Loucy (cell line): ENCODE results near the gene FOXP4.
A peak's percentile ranks its signal among the peaks of the same experiment; 100 is the strongest.

ENCODE experiments used
- H2AFZ ChIP-seq: fragments of 200-600 bp; sonication (generic); 2 replicates; pipeline ENCODE4 v1.6.0; 2016; ENCODE audit warnings: antibody characterized with exemption, mild to moderate bottlenecking, low read length, moderate library complexity
- H3F3A ChIP-seq: fragments of 200-600 bp; 2 replicates; pipeline ENCODE4 v1.6.0; 2016; ENCODE audit warnings: antibody characterized with exemption, low read depth, mild to moderate bottlenecking
- H3K27me3 ChIP-seq: fragments of 200-600 bp; sonication (generic); 2 replicates; pipeline ENCODE4 v1.6.1; 2014; ENCODE audit warnings: low read length, mild to moderate bottlenecking; ENCODE audit not compliant: insufficient read depth, poor library complexity, severe bottlenecking
- H3K36me3 ChIP-seq: fragments of 200-600 bp; sonication (generic); 2 replicates; pipeline ENCODE4 v1.6.1; 2016; ENCODE audit warnings: low read length; ENCODE audit not compliant: insufficient read depth
- H3K4me1 ChIP-seq: fragments of 200-600 bp; sonication (generic); 2 replicates; pipeline ENCODE4 v1.5.1; 2014; ENCODE audit warnings: low read length, mild to moderate bottlenecking; ENCODE audit not compliant: insufficient read depth, poor library complexity, severe bottlenecking
- H3K4me2 ChIP-seq: fragments of 200-600 bp; sonication (generic); 2 replicates; pipeline ENCODE4 v1.6.0; 2014; ENCODE audit warnings: antibody characterized with exemption, low read length, low read depth, mild to moderate bottlenecking; ENCODE audit not compliant: poor library complexity, severe bottlenecking
- H3K4me3 ChIP-seq: fragments of 200-600 bp; sonication (generic); 2 replicates; pipeline ENCODE4 v1.5.1; 2014; ENCODE audit warnings: low read length, mild to moderate bottlenecking, mixed read lengths; ENCODE audit not compliant: poor library complexity, severe bottlenecking
- H3K79me2 ChIP-seq: fragments of 200-600 bp; sonication (generic); 2 replicates; pipeline ENCODE4 v1.6.1; 2014; ENCODE audit warnings: low read length; ENCODE audit not compliant: insufficient read depth
- H3K9ac ChIP-seq: fragments of 200-600 bp; sonication (generic); 2 replicates; pipeline ENCODE4 v1.6.0; 2014; ENCODE audit warnings: mild to moderate bottlenecking, low read depth, low read length, moderate library complexity; ENCODE audit not compliant: poor library complexity, severe bottlenecking
- H3K9me2 ChIP-seq: fragments of 200-600 bp; sonication (generic); replicated peaks from 2 replicates; pipeline ENCODE4 v1.6.1; 2016; ENCODE audit warnings: low read depth, low read length, mixed read lengths
- H3K9me3 ChIP-seq: fragments of 200-600 bp; sonication (generic); 2 replicates; pipeline ENCODE4 v1.6.1; 2014; ENCODE audit warnings: mild to moderate bottlenecking, antibody characterized with exemption, low read length, low read depth; ENCODE audit not compliant: insufficient read depth
- H4K20me1 ChIP-seq: fragments of 200-600 bp; sonication (generic); 2 replicates; pipeline ENCODE4 v1.6.0; 2014; ENCODE audit warnings: antibody characterized with exemption, low read length, mild to moderate bottlenecking; ENCODE audit not compliant: insufficient read depth, poor library complexity, severe bottlenecking
- EZH2phosphoT487 ChIP-seq: fragments of 200-600 bp; IDR thresholded peaks from 2 replicates; pipeline ENCODE4 v1.6.1; 2018; ENCODE audit warnings: antibody characterized with exemption, mild to moderate bottlenecking, moderate library complexity, borderline replicate concordance
- TF ChIP-seq, protein P1 (sequence below): fragments of 200-600 bp; sonication (generic); conservative IDR thresholded peaks from 2 replicates; pipeline ENCODE4 v1.5.1; 2014; ENCODE audit warnings: mild to moderate bottlenecking, antibody characterized with exemption, low read length

The FOXP4 gene

DNA sequence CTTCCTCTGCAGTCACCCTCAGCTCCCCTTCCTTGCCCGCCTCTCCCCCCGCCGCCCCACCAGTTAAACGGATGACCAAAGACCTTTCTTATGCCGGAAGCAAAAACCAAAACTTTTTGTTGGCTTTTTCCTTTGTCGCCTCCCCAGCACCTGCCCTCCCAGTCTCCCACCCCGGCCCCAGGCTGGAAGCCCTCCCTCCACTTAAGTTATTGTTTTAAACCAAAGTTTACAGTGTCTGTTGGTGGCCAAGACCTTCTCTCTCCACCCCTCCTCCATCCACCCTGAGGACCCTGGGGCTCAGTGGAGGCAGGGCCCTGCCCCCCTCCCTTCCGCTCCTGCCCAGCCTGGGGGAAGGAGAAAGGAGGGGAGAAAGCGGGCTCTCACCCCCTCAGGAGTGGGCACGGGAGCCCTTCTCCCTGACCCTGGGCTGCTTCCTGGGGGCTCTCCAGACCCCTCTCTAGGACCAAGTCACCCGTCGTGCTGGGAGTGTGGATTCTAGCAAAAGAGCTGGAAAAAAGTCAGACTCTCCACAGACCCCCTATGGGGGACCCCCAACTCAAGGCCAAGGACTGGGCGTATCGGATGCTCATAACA lies 53.8 kb downstream of the FOXP4 start:
- H3K4me3 ChIP-seq, result peak overlapping the region; percentile 85
- H3K9me2 ChIP-seq, result no peaks in the 10 kb centered on the region
- peaks cover 36% of the 10 kb centered on the region for H3K79me2 ChIP-seq
- H3K27me3 ChIP-seq, result no peaks in the 10 kb centered on the region
- no peak for TF ChIP-seq EZH2phosphoT487
- TF ChIP-seq, protein P1, sequence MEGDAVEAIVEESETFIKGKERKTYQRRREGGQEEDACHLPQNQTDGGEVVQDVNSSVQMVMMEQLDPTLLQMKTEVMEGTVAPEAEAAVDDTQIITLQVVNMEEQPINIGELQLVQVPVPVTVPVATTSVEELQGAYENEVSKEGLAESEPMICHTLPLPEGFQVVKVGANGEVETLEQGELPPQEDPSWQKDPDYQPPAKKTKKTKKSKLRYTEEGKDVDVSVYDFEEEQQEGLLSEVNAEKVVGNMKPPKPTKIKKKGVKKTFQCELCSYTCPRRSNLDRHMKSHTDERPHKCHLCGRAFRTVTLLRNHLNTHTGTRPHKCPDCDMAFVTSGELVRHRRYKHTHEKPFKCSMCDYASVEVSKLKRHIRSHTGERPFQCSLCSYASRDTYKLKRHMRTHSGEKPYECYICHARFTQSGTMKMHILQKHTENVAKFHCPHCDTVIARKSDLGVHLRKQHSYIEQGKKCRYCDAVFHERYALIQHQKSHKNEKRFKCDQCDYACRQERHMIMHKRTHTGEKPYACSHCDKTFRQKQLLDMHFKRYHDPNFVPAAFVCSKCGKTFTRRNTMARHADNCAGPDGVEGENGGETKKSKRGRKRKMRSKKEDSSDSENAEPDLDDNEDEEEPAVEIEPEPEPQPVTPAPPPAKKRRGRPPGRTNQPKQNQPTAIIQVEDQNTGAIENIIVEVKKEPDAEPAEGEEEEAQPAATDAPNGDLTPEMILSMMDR, result no peak
- H2AFZ ChIP-seq, result no peak overlapping the region
- peak overlapping the region; percentile 78 for H3K4me2 ChIP-seq
- H3K4me1 ChIP-seq, result peaks cover 61% of the 10 kb centered on the region
- H3K9me3 ChIP-seq, result no peaks in the 10 kb centered on the region
- peaks cover 6% of the 10 kb centered on the region; the same call in 1 of the 2 replicates for H3F3A ChIP-seq
- H3K36me3 ChIP-seq, result peaks cover 6% of the 10 kb centered on the region; the same call in 1 of the 2 replicates
- H4K20me1 ChIP-seq, result no peaks in the 10 kb centered on the region
- H3K9ac ChIP-seq, result peak overlapping the region; percentile 99

DNA sequence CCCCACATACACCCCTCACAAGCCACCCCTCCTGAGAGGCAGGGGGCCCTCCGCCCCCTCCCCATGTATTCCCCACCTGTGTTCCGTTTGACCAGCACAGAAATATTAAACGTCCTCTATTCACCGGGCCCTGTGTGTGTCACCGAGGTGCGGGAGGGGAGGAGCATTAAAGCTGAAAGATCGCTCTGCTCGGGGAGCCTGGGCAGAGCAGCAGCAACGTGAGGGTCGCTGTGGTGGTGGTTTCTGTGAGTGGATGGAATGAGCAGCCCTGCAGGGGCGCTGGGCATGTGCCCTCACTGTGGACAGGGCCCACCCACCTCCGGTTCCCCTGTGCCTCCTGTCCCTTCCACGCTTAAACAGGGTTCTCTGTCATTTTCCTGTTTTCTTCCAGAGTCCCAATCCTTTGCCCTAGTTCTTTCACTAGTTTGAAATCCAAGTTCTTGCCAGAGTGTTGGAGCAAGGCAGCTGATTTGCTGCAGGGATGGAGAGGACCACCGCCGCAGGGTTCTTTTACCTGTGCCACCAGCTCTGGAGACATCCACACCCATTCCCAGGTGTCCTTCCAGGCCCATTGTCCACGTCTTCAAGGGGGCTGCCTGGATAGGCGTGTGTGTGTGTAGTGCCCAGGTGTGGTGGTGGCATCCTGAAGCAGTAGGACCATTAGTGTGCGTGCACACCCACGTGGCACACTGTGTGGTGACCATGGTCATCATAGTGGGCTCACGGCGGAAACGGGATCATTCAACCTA lies 54.5 kb downstream of the FOXP4 start:
- Histone ChIP-seq H3K4me2 (peak overlapping the region; percentile 78), H3K9ac (peak overlapping the region; percentile 99), H3K36me3 (peaks cover 6% of the 10 kb centered on the region; the same call in 1 of the 2 replicates), H3K27me3 (no peaks in the 10 kb centered on the region), H4K20me1 (no peaks in the 10 kb centered on the region), H3K4me3 (peak overlapping the region; percentile 85), H3K9me2 (no peaks in the 10 kb centered on the region), H3K79me2 (peaks cover 36% of the 10 kb centered on the region), H2AFZ (no peak overlapping the region), H3K9me3 (no peaks in the 10 kb centered on the region), H3F3A (peaks cover 6% of the 10 kb centered on the region; the same call in 1 of the 2 replicates), H3K4me1 (peaks cover 61% of the 10 kb centered on the region)
- TF ChIP-seq, protein P1, result no peak
- no peak for TF ChIP-seq EZH2phosphoT487

DNA sequence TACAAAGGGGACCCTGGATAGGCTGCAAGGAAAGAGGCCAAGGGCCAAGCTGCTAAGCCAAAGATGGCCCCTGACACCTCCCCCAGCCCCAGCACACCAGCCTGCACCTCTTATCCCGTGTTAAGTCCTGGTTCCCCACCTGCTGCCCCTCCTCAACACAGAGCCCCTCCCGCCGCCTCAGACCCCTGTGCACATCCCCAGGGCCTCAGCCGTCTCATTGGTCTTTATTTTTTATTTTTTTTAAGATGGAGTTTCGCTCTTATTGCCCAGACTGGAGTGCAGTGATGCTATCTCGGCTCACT lies 55.0 kb downstream of the FOXP4 start:
- Histone ChIP-seq H4K20me1 (no peaks in the 10 kb centered on the region), H3K9me3 (no peaks in the 10 kb centered on the region), H3F3A (peaks cover 6% of the 10 kb centered on the region; the same call in 1 of the 2 replicates), H3K27me3 (no peaks in the 10 kb centered on the region), H3K4me3 (peak overlapping the region; percentile 85), H2AFZ (no peak overlapping the region), H3K4me2 (peak overlapping the region; percentile 78), H3K9ac (peak overlapping the region; percentile 99), H3K4me1 (peaks cover 61% of the 10 kb centered on the region), H3K36me3 (peaks cover 4% of the 10 kb centered on the region; the same call in 1 of the 2 replicates), H3K79me2 (peaks cover 36% of the 10 kb centered on the region), H3K9me2 (no peaks in the 10 kb centered on the region)
- no peak for TF ChIP-seq EZH2phosphoT487
- TF ChIP-seq, protein P1, result no peak
